HG03064 (cell line): ENCODE data around the gene ASB10.

Experiments used
- ATAC-seq: cut with Tn5 transposase; IDR thresholded peaks from one replicate; pipeline ENCODE4 v1.9.1; 2021; ENCODE audit warnings: low read depth; ENCODE audit not compliant: unreplicated experiment

The ASB10 gene

GRCh38 chr7:151138153-151138851 lies 48.7 kb downstream of the ASB10 start:
- ATAC-seq: no peak

DNA sequence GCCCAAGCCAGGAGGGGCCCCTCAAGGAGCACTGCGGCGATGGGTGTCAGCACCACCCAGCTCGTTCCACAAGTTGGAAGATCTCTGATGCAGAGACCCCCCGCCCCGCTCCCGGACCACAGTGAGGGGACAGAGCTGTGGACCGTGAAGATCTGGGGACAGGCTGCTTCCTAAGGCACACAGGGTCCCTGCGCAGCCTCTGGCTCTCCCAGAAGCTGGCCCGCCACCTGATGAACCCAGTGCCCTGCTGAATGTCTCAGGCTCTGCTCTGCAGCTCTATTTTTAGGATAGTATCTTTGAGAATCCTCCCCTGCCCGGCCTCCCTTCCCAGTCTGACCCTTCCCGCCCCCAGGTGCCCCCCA lies 49.3 kb downstream of the ASB10 start:
- ATAC-seq: no peak

DNA sequence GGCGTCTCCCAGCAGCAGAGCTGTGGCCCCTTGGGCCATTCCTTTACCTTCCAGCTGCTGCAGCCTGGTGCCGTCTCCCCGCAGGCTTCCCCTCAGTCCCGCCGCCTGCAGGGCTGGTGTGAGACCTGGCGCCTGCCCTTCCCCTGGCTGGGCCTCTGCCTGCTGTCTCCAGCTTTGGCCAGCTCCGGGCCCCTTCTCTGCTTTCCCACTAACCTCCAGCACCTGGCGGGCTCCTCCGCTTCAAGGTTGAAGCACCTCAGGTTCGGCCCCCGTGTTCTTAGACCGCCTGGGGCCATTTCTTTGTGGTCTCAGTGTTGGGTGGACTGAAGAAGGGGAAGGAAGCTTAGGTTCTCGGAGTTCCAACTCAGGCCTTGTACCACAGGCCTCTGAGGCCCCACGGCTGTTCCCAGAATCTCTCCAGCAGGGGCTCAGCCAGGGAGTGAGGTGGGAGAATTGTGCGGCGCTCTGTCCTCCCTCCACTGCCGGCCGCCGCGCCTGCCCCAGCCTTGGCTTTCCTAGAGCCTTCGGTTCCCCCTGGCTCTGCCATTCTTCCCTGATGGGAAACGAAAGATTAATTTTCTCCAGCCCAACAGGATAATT lies 49.9 kb downstream of the ASB10 start:
- ATAC-seq: no peak

DNA sequence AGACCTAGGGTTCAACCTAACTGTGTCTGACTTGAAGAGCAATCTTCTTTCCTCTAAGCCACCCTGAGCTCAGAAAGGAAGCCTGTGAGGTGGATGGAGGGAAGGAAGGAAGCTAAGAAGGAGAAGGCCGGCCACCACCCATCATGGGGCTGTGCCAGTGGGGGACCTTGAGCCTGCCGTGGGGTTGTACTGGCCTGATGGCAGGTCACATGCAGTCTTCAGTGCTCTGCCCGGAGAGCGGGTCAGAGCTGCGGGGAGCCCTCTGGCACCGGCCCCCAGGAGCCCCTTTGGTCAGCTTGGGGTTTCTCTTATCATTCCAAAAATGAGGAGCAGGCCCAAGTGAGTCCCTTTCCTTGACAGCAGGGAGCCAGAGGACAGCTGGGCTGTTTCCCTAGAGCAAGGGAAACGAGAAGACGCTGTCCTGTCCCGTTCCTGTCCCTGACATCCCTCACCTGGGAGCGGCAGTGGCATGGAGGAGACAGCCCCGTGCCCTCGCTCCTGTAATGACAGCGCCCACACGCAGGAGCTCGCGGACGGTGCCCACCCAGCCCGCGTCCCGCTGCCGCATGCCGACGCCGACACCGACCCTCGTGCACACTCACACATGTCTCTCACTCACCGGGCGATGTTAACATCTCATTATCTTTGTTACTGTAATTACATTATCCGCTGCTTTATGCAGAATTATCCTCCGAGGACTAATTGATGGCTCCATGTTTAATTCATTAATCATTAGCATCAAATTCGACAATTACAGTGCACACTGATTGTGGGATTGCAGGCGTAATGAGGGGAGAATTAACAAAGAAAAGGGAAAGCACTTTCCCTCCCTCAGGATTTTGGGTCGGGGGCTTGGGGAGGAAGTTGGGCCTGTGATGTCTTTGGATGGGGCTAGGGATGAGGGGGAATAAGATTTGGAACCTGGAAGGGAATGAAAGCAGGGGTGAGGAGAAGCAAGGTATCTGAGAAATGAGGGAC lies 50.9 kb downstream of the ASB10 start:
- ATAC-seq: no peak

DNA sequence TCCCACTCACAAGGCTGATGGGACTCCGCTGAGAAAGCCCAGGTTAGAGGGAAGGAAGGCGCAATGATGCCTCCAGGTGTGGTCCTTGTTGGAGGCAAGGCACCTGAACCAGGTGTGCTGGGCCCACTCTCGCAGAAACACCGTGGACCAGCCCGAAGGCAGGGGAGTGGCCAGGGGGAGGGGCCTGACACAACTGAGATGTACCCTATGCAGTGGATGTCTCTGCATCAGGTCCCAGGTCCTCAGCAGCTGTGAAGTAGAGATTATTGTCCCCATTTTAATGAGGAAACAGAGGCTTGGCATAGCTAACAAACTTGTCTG lies 51.6 kb downstream of the ASB10 start:
- ATAC-seq: no peak

GRCh38 chr7:151134743-151135524 lies 52.1 kb downstream of the ASB10 start:
- ATAC-seq: no peak

- no peak for ATAC-seq
Measured at GRCh38 chr7:151133986-151134742, 52.9 kb downstream of the ASB10 start.

DNA sequence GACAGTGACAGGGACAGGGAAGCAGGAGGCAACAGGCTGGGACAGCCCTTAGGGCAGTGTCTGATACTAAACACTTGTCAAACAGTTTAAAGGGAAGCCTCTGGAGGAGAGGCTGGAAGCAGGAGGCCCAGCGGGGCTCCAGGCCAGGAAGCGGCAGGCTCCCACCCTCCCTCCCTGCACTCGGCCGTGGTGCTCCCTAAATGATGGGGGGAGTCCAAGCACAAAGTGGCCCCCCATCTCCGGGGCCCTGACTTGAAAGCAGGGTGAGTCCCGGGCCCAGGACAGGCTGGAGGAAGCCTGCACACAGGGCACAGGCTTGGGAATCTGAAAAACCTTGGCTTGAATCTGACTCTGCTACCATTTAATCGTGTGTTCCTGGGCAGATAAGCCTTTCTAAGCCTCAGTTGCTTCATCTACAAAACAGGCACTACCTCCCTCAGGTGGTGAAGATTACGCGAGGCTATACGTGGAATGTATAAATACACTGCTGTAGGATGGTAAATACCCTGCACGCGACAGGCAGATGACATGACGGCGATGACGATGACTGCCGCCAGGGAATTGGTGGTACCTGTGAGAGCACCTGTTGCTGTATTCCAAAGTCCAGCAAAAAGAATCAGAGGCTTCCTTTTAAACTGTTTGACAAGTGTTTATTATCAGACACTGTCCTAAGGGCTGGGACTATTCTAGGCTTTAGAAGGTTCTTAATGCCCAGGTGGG lies 53.6 kb downstream of the ASB10 start:
- no peak for ATAC-seq

DNA sequence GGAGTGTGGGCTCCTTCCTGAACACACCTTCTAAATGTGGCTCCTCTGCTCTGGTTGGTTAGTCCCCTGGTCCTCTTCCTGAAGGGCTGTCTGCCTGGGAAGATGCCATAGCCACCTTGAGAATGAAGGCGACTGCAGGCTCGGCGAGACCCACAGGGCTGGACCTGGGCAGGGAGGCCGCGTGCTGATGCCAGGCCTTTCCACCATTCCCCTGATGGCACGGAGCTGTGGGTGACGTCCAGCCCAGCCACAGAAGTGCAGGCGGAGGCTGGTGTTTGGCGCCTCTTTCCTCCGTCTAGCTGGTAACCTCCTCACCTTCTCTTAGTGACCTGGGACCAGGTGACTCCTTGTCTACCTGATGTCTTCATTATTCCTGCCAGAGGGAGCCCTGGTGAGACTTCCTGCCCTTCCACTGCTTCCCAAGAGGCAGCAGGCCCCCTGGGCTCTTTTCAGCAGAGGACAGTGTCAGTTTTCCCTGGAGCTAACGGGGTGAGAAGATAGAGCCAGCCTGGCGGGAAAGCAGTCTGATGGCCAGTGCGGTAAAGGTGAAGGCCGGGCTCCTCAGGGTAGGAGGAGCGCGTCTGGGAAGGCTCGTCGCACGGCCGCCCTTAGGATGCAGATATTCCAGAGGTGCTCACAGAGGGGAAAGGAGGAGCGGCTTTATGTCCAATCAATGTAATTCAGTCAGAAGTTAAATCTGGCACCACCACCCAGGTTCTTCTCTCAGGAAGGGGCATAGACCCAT lies 54.4 kb downstream of the ASB10 start:
- no peak for ATAC-seq

DNA sequence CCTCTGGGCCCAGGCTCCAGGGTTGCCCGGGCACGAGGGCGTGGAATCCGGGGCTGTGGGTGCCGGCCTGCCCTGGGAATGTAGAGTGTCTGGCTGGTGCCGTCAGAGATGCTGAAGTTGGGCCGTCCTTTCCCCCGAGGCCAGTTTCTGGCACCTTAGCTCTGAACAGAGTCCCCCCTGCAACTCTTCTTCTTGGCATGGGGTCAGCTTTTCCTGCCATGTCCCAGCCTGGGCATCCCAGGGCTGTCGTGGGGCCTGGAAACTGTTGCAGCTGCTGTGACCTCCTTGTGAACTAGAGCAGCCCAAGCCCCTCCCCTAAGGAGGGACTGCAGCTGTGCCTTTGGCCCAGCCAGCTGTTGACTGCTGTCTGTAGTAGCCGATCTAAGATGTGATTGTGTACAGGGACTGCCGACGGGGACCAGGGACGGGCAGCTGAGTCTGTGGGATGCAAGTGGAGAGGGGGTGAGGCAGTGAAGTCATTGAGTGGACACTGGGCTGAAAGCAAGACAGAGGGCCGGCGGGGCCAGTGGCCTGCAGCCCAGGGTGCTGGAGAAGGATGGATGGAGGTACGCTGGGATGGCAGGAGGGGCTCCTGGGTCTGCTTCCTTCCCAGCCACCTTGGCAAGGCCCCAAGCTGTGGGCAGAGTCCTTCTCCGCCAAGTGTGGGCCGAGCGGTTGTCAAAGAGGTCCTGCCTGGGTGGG lies 55.3 kb downstream of the ASB10 start:
- no peak for ATAC-seq

DNA sequence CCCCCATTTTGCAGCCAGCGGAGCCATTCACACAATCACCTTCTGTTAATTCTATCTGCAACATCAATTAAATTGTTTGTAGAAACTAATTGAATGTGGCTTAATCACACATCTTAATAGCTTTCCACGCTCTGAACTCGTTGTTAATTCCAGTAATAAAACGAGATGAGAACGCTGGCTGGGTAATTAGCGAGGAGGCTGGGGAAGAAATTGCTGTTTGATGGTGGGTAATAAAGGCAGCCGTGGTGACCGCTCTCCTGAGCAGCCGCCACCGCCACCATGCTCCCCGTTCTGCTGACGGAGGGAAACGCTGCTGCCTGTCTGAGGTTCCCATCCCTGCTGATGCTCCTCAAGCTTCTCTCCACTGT lies 55.8 kb downstream of the ASB10 start:
- no peak for ATAC-seq

GRCh38 chr7:151130741-151131157 lies 56.3 kb downstream of the ASB10 start:
- no peak for ATAC-seq

GRCh38 chr7:151129960-151130591 lies 57.0 kb downstream of the ASB10 start:
- no peak for ATAC-seq

- no peak for ATAC-seq
Measured at GRCh38 chr7:151129117-151129959, 57.7 kb downstream of the ASB10 start.

GRCh38 chr7:151128716-151129115 lies 58.3 kb downstream of the ASB10 start:
- no peak for ATAC-seq

DNA sequence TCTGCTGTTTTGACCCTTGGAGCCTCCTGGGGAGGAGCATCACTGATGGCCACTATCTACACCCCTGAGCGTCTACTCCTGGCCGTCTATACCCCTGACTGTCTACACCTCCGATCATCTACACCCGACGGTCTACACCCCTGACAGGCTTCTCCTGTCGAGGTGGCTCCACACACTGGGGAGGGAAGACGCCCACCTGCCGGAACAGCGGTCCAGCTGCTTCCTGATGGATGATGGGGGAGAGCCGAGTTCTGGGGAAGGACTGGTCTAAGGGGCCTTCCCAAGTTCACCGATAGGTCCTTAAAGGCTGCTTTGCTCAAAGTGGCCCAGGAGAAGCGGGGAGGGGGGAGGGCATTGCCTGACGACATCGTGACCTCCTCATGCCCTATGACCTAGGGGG lies 58.9 kb downstream of the ASB10 start:
- ATAC-seq: no peak
